Measurements from ENCODE around the gene CNNM4. TPM values are rescaled to one million over a fixed set of nuclear protein-coding genes. Genes with fewer than 3 reads are reported as not detected.

Gene CNNM4
- polyA plus RNA-seq, 2 of the 4 experiments (the other 2 are of a cell fraction): 8.8 to 11.2 TPM

GRCh38 chr2:96758987-96759386 is 1.7 kb upstream of the CNNM4 start:
- FAIRE-seq: no peak
- ATAC-seq: no peak
- ChIA-PET POLR2A (no interaction called here), CTCF (interaction anchor here (0.8 to 13.2 kb wide), 8 partner anchors 16 to 353 kb away, joined by 3 to 186 read pairs (median 5); no protein-coding TSS in a partner anchor)
- peaks cover 33% of the 10 kb centered on the region for H3K4me1 ChIP-seq
- no peak overlapping the region for H3K4me2 ChIP-seq
- no peak for DNase-seq (ENCODE audit: low read depth in 1 of 2, low spot score in 1 of 2)
- 85% methylated on average over 3 of the region's 3 CpGs for WGBS (ENCODE audit: missing lambda C conversion rate)
- H3K4me3 ChIP-seq: no peak overlapping the region
- TF ChIP-seq RAD21 (conservative IDR thresholded peaks at IDR 0.05 in 1 of 2, IDR thresholded peaks at IDR 0.05 in 1 of 2) (no peak), TFCP2L1 (CRISPR knock-in tag; IDR thresholded peaks at IDR 0.05) (no peak), ATOH8 (CRISPR knock-in tag; IDR thresholded peaks at IDR 0.05; ENCODE audit: low read depth) (no peak), KDM5A (IDR thresholded peaks at IDR 0.05) (no peak), NPAS2 (CRISPR knock-in tag; IDR thresholded peaks at IDR 0.05; ENCODE audit: borderline replicate concordance) (no peak), POLR2A (IDR thresholded peaks at IDR 0.05; ENCODE audit: low read length) (no peak), FOSB (CRISPR knock-in tag; IDR thresholded peaks at IDR 0.05) (no peak)
- TF ChIP-seq, protein P1, sequence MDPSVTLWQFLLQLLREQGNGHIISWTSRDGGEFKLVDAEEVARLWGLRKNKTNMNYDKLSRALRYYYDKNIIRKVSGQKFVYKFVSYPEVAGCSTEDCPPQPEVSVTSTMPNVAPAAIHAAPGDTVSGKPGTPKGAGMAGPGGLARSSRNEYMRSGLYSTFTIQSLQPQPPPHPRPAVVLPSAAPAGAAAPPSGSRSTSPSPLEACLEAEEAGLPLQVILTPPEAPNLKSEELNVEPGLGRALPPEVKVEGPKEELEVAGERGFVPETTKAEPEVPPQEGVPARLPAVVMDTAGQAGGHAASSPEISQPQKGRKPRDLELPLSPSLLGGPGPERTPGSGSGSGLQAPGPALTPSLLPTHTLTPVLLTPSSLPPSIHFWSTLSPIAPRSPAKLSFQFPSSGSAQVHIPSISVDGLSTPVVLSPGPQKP (IDR thresholded peaks at IDR 0.05; ENCODE audit: low read depth, low read length): no peak
- H3K9me3 ChIP-seq: no peaks in the 10 kb centered on the region
- 0 out of 6 replicates have a peak overlapping the region, but pooled peaks of 1 of the 2 experiments have one; percentile 93 for H3K27ac ChIP-seq

GRCh38 chr2:96759548-96759947 is 1.2 kb upstream of the CNNM4 start:
- TF ChIP-seq ZFP36 (IDR thresholded peaks at IDR 0.05; ENCODE audit: borderline replicate concordance, partially characterized antibody) (no peak), TP53 (CRISPR knock-in tag; IDR thresholded peaks at IDR 0.05) (no peak), PHF8 (IDR thresholded peaks at IDR 0.05; ENCODE audit: borderline replicate concordance, low read depth) (no peak), EHF (CRISPR knock-in tag; IDR thresholded peaks at IDR 0.05) (no peak), ZC3H11A (IDR thresholded peaks at IDR 0.05) (no peak), HDAC2 (IDR thresholded peaks at IDR 0.05) (no peak), MYC (IDR thresholded peaks at IDR 0.05; ENCODE audit: borderline replicate concordance, low read length) (no peak), HES2 (IDR thresholded peaks at IDR 0.05) (no peak), NR3C1 (IDR thresholded peaks at IDR 0.05) (no peak), ATOH8 (CRISPR knock-in tag; IDR thresholded peaks at IDR 0.05; ENCODE audit: low read depth) (no peak), RNF2 (IDR thresholded peaks at IDR 0.05; ENCODE audit: borderline replicate concordance, low read depth) (no peak), CHD4 (IDR thresholded peaks at IDR 0.05; ENCODE audit: borderline replicate concordance) (no peak), FOXS1 (CRISPR knock-in tag; IDR thresholded peaks at IDR 0.05) (no peak), CTCF (IDR thresholded peaks at IDR 0.05) (no peak), MAZ (IDR thresholded peaks at IDR 0.05; ENCODE audit: borderline replicate concordance, low read depth, low read length) (no peak)
- no peak for ATAC-seq
- Histone ChIP-seq H3K27ac (peak overlapping the region in 1 of 2 experiments; percentile 93; a peak in 4 of 6 replicates), H3K9me3 (no peaks in the 10 kb centered on the region), H3K4me1 (peaks cover 38% of the 10 kb centered on the region), H3K4me2 (no peak overlapping the region), H3K4me3 (no peak overlapping the region)
- ChIA-PET POLR2A (no interaction called here), CTCF (interaction anchor here (0.7 to 13.2 kb wide), 8 partner anchors 13 to 250 kb away, joined by 3 to 186 read pairs (median 4); no protein-coding TSS in a partner anchor)
- WGBS (ENCODE audit: missing lambda C conversion rate): 93% methylated on average over 4 of the region's 4 CpGs
- FAIRE-seq: no peak
- DNase-seq (ENCODE audit: low read depth in 1 of 2, low spot score in 1 of 2): no peak

Data from A549 (cell line).